ENCODE measurements around the gene MAN1A2.

MAN1A2 gene

DNA sequence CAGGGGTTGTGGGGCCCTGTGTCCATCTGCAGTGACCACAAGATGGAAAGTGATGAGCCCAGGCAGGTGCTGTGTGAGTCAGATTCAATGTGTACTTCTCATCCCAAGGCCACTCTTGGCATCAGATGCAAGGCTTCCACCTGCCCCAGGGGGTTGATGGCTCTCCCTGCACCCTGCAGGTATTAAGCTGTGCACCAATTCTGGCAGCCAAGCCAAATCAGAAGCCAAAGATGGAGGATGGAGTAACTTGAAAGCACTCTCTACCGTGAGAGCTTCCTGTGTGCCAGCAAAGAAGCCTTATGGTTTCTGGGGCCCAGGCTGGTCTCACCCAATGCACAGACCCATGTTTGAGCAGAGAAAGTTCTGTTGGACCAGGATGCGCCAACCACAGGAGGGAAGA lies 194.3 kb downstream of the MAN1A2 start:
- peaks cover 4% of the 10 kb centered on the region for H3K27me3 Mint-ChIP-seq
- peaks cover 8% of the 10 kb centered on the region for H3K9me3 Mint-ChIP-seq
- H3K4me1 Mint-ChIP-seq (ENCODE audit: low read depth) = no peaks in the 10 kb centered on the region
- H3K4me3 Mint-ChIP-seq = no peak overlapping the region
- H3K36me3 Mint-ChIP-seq (ENCODE audit: low read depth) = no peaks in the 10 kb centered on the region
- H3K27ac Mint-ChIP-seq = no peak overlapping the region

DNA sequence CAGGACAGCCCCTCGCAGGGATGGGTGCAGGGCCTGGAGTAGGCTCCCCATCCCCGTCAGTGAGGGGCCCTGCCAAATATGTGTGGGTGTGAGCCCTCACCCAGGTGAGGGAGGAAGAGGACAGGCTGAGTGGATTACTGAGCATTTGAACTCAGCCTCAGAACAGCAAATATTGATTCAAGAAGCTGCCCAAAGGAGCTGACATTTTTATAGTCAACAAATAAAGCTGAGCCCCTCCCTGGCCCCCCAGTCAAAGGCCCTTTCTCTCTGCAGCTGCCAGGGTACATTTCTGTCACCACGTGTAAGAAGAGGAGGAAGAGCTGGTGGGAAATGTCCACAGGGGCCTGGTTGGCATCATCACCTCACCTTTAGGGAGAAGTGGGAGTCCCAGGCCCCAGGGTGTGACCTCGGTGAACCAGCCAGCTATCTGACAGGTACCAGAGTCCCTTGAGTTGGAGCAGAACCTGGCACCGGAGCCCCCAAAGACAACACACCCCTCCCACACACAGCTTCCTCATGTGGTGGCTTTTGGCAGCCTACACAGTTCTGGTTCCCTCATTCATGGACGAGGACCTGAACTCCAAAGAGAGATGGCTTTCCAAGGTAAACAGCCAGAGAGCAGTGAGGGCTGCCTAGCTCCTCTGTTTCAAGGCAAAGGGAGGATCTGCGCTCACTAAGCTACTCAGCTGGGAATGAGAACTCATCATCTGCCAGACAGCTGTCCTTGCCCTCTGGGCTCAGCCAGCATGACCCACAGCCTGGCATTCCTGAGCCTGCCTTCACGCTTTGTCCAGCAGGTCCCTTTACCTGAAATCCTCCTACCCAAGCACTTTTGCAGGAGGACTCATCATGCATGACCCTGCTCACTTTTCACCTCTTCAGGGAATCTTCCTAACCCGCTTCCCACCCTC lies 195.6 kb downstream of the MAN1A2 start:
- no peak overlapping the region for H3K27ac Mint-ChIP-seq
- H3K4me3 Mint-ChIP-seq = no peak overlapping the region
- H3K9me3 Mint-ChIP-seq = peaks cover 8% of the 10 kb centered on the region
- H3K27me3 Mint-ChIP-seq = peaks cover 4% of the 10 kb centered on the region
- H3K4me1 Mint-ChIP-seq (ENCODE audit: low read depth) = no peaks in the 10 kb centered on the region
- H3K36me3 Mint-ChIP-seq (ENCODE audit: low read depth) = no peaks in the 10 kb centered on the region

DNA sequence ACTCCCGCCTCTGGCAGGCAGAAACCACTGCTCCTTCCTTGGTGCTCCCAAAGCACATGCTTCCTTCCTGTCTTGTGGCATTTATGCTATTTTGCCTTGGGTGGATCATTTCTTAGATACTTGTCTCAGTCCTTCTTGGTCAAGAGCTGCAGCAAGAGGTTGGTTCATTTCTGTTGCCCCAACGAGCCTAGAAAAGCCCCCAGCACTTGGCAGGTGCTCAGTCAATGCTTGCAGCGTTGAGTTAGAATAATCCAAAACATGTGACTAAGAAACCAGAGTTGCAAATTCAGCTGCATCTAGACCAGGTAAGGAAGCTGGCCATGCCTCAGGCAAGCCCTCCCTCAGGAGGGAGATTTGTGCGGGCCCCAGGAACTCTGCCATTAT lies 196.2 kb downstream of the MAN1A2 start:
- Mint-ChIP-seq H3K27ac (no peak overlapping the region), H3K4me1 (ENCODE audit: low read depth) (no peaks in the 10 kb centered on the region), H3K9me3 (peaks cover 8% of the 10 kb centered on the region), H3K27me3 (peaks cover 4% of the 10 kb centered on the region), H3K4me3 (no peak overlapping the region), H3K36me3 (ENCODE audit: low read depth) (no peaks in the 10 kb centered on the region)

DNA sequence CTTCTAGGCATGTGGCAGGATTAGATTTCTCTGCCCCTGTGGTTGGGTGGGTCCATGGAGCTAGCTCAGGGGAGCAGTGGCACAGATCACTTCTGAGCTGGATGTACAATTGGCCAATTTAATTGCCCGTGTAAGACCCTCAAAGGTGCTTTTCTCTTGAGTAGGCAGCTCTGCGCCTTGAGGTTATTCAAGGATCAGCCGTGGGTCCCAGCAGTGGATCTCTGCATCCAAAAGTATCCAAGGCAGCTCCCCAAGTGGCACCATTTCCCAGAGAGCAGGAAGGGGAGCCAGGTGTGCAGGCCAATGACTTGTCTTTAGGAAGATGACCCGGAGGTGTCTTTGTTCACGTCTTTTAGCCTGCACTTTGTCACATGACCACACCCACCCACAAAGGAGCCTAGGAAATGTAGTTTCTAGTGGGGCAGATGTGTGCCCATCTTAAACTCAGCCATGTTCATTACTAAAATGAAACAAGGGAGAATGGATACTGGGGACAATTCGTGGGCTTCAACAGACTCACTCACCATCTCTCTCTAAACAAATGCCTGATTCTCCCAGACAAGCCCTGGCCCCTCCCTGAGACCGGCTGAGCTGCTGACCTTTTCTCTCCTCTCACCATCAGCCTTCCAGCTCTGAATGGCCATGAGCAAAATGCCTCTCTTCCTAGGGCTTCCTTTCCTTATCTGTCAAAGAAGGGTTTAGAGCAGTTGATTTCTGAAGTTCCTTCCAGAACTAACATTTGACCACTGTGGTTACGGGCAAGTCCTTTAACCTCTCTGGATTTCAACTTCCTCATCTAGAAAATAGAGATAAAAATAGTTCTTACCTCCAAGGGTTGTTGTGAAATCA lies 197.2 kb downstream of the MAN1A2 start:
- H3K4me3 Mint-ChIP-seq = no peak overlapping the region
- H3K27ac Mint-ChIP-seq = no peak overlapping the region
- no peaks in the 10 kb centered on the region for H3K4me1 Mint-ChIP-seq (ENCODE audit: low read depth)
- peaks cover 4% of the 10 kb centered on the region for H3K27me3 Mint-ChIP-seq
- no peaks in the 10 kb centered on the region for H3K36me3 Mint-ChIP-seq (ENCODE audit: low read depth)
- peaks cover 4% of the 10 kb centered on the region for H3K9me3 Mint-ChIP-seq

DNA sequence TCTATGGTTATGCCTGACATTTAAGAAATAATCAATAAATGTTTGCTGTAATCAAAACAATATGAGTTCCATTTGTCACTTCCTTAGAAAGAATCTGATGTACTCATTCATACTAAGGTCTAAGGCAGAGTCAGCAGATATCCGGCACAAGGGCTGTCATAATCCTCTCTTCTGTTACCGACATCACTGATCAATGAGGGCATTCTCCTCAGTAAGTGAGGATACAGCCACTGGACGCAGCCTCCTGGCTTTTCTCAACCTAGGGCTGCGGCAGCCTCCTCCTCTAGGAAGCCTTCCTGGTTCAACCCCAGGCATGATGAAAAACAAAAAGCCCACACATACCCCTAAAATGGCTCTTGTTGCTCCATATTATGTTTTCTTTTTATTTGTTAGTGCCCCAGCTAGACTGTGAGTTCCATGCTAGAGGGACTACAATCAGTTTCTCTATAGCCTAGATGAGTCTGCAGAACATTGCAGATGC lies 197.9 kb downstream of the MAN1A2 start:
- Mint-ChIP-seq H3K27me3 (peaks cover 4% of the 10 kb centered on the region), H3K27ac (no peak overlapping the region), H3K4me3 (no peak overlapping the region), H3K9me3 (no peaks in the 10 kb centered on the region), H3K4me1 (ENCODE audit: low read depth) (no peaks in the 10 kb centered on the region), H3K36me3 (ENCODE audit: low read depth) (no peaks in the 10 kb centered on the region)

DNA sequence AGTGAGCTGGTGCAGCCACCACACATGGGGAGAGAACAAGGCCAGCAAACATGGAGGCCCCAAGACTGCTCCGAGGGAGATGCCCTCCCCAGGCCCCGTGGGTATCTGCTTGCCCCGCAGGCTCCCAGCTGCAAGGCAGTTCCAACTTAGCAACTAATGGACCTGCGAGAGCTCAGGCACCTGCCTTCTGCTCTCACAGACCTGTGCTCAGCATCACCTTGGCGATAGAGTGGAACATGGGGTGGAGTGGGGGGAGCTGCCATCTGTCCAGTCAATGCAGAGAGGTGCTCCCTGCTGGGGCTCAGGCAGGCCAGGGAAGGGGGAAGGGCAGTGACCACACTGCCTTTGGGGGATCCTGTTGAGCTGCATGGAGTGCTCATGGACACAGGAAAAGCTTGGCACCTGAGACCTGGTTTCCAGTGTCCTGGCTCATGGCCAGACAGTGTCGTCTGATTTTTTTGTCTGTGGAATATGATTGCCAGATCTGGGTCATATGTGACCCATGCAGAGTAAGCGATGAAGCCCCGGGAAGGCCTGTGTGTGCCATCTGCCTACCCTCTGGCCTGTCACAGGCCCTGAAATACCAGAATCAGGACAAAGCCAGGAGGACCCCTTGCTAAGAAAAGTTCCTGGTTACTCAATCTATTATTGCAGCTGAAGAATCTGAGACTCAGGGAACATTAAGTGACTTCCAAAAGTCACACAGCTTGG lies 198.7 kb downstream of the MAN1A2 start:
- Mint-ChIP-seq H3K27me3 (peaks cover 4% of the 10 kb centered on the region), H3K4me3 (no peak overlapping the region), H3K9me3 (no peaks in the 10 kb centered on the region), H3K36me3 (ENCODE audit: low read depth) (no peaks in the 10 kb centered on the region), H3K4me1 (ENCODE audit: low read depth) (no peaks in the 10 kb centered on the region), H3K27ac (no peak overlapping the region)

DNA sequence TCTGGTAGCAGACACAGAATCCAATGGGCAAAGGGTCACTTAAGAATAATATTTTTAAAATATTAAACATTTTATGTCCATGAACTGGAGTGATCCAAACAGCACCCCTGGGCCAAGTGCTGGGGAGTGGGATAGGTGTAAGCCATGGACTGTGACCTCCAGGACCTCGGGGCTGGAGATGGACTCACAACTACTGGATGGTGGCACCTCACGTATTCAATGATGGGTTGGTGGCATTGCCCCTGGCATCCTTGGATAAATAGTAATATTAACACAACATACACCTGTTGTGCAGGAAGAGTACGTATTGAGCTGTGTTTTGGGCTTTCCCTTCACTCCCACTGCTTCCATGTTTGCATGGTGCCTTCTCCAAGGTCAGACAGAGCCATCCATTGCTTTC lies 199.3 kb downstream of the MAN1A2 start:
- Mint-ChIP-seq H3K4me1 (ENCODE audit: low read depth) (no peaks in the 10 kb centered on the region), H3K9me3 (no peaks in the 10 kb centered on the region), H3K27ac (no peak overlapping the region), H3K27me3 (peaks cover 4% of the 10 kb centered on the region), H3K4me3 (no peak overlapping the region), H3K36me3 (ENCODE audit: low read depth) (no peaks in the 10 kb centered on the region)

DNA sequence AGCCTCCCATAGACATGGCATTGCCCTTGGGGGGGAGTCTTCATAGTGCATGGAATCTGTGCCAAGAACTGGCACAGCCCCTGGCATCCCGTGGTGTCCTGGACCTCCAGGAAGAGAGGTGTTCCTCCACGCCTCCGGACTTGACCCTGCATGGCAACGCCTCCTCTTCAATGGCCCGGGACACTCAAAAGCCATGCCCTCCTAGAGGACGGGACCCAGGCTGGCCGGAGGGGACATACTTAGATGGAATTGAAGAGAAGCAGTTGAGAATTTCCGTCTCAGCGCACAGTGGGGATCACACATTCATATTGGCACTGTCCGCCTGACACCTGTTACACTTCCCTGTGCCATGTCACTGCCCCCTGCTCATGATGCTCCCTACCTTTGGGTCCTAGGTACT lies 200.2 kb downstream of the MAN1A2 start:
- no peak overlapping the region for H3K27ac Mint-ChIP-seq
- no peaks in the 10 kb centered on the region for H3K9me3 Mint-ChIP-seq
- no peaks in the 10 kb centered on the region for H3K36me3 Mint-ChIP-seq (ENCODE audit: low read depth)
- H3K4me1 Mint-ChIP-seq (ENCODE audit: low read depth) = peaks cover 3% of the 10 kb centered on the region
- H3K4me3 Mint-ChIP-seq = no peak overlapping the region
- H3K27me3 Mint-ChIP-seq = peaks cover 4% of the 10 kb centered on the region

DNA sequence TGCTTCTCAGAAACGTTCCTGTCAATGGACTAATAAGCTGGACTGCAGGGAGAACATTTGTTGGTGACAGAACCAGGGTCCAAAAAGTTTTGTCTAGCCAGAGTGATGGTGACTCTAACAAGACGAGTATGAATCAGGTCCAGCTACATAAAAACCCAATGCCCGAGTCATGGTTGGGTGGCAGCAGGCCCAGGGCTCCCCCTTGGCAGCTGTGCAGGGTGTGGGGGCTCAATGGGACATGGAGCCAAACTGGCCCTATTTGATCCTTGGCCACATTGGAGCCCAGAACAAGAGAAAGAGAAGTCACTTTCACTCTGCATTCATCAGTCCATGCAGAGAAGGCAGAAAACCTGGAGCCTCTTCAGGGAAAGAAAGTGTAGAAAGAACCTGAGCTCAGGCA lies 200.7 kb downstream of the MAN1A2 start:
- Mint-ChIP-seq H3K27ac (no peak overlapping the region), H3K27me3 (peaks cover 4% of the 10 kb centered on the region), H3K9me3 (no peaks in the 10 kb centered on the region), H3K36me3 (ENCODE audit: low read depth) (no peaks in the 10 kb centered on the region), H3K4me1 (ENCODE audit: low read depth) (peaks cover 8% of the 10 kb centered on the region), H3K4me3 (no peak overlapping the region)

DNA sequence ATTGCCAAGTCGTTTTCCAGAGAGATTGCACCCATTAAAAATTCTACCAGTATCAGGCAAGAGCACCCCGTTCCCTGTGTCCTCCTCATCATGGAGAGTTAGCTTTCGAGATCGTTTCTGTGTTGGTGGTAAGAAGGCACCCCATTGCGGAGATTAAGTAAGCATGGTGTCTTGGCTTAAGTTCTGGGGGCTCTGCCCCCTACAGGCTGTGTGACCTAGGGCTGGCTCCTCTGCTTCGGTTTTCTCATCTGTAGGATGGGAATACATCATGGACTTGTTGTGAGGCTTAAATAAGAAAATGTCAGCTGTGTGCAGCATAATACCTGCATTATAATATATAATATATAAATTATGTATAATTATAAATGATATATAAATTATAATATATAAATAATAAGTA lies 201.8 kb downstream of the MAN1A2 start:
- H3K27ac Mint-ChIP-seq = no peak overlapping the region
- peaks cover 15% of the 10 kb centered on the region for H3K4me1 Mint-ChIP-seq (ENCODE audit: low read depth)
- H3K4me3 Mint-ChIP-seq = no peak overlapping the region
- peaks cover 4% of the 10 kb centered on the region for H3K27me3 Mint-ChIP-seq
- H3K36me3 Mint-ChIP-seq (ENCODE audit: low read depth) = no peaks in the 10 kb centered on the region
- H3K9me3 Mint-ChIP-seq = no peaks in the 10 kb centered on the region

DNA sequence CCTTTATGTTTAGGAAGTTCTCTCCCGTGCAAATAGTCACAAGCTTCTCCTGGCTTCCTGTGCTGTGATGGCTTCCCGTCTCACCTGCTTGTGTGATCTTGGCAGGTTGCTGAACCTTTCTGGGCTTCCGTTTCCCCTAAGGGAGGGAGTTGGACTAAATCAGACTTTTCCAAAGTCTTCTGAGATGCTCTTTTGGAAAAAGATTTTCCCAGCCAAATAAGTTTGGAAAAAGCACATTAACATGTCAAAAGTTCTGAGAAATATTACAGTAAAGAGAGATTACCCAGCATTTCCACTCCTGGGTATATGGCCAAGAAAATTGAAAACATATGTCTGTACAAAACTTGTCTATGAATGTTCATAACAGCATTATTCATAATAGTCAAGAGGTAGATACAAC lies 202.6 kb downstream of the MAN1A2 start:
- H3K4me1 Mint-ChIP-seq (ENCODE audit: low read depth) = peaks cover 18% of the 10 kb centered on the region
- peaks cover 1% of the 10 kb centered on the region for H3K27me3 Mint-ChIP-seq
- H3K4me3 Mint-ChIP-seq = no peak overlapping the region
- no peaks in the 10 kb centered on the region for H3K9me3 Mint-ChIP-seq
- H3K27ac Mint-ChIP-seq = no peak overlapping the region
- H3K36me3 Mint-ChIP-seq (ENCODE audit: low read depth) = no peaks in the 10 kb centered on the region

DNA sequence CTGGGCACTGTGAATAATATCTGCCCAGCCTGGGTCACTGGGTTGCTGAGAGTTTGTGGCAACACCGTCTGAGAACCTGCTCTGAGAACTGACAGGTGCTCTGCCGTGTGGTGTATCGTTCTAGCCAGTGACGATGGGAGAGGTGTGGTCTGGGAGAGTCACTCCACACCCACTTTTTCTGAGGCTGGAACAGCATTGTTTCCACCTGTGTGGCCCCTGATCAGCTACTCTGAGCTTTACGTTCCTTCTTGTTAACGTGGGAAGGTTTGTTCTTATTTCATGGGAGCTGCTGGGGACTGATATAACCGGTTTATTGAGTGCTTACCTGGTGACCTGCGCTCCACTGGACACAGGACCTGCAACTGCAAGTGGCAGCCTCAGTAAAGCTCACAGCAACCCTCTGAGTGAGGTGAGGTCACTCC lies 203.8 kb downstream of the MAN1A2 start:
- Mint-ChIP-seq H3K27ac (no peak overlapping the region), H3K36me3 (ENCODE audit: low read depth) (no peaks in the 10 kb centered on the region), H3K27me3 (no peaks in the 10 kb centered on the region), H3K4me1 (ENCODE audit: low read depth) (peaks cover 18% of the 10 kb centered on the region), H3K9me3 (no peaks in the 10 kb centered on the region), H3K4me3 (no peak overlapping the region)

DNA sequence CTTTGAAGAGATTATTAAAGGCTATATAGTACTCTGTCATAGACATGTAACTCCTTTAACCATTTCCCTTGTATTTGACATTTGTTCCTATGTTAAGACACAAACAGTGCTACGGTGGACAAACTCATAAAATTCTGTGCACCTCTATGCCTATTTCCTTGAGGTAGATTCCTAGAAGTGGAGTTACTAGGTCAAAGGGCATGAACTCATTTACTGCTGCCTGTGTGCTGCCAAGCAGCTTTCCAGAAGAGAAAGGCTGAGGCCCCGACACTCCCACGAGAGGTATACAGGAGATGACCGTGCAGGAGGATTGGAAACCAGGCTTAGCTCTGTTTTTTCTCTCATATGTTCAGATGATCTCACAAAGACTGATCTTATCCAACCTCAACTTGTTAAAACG lies 204.2 kb downstream of the MAN1A2 start:
- H3K4me3 Mint-ChIP-seq = no peak overlapping the region
- H3K27me3 Mint-ChIP-seq = no peaks in the 10 kb centered on the region
- H3K4me1 Mint-ChIP-seq (ENCODE audit: low read depth) = peaks cover 18% of the 10 kb centered on the region
- H3K9me3 Mint-ChIP-seq = no peaks in the 10 kb centered on the region
- no peak overlapping the region for H3K27ac Mint-ChIP-seq
- no peaks in the 10 kb centered on the region for H3K36me3 Mint-ChIP-seq (ENCODE audit: low read depth)

DNA sequence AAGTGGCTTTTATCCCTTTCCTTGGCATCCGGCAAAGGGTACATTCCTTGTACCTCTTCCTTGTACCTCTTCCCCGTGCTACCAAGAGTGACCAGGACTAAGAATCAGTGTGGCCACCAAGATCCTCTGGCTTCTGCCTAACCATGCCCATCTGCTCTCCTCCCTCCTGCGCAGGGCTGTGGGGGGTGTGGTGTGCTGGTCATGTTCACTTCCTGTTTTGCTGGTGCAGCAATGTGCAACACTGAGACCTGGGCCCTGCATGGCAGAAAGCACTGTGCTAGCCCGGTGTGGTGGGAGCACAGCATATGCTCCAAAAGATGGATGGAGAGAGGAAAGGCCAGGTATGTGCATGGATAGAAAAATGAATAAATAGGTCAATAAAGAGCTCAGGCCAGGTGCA lies 205.3 kb downstream of the MAN1A2 start:
- H3K27ac Mint-ChIP-seq = no peak overlapping the region
- no peaks in the 10 kb centered on the region for H3K9me3 Mint-ChIP-seq
- no peaks in the 10 kb centered on the region for H3K27me3 Mint-ChIP-seq
- no peaks in the 10 kb centered on the region for H3K36me3 Mint-ChIP-seq (ENCODE audit: low read depth)
- no peak overlapping the region for H3K4me3 Mint-ChIP-seq
- H3K4me1 Mint-ChIP-seq (ENCODE audit: low read depth) = peaks cover 18% of the 10 kb centered on the region
